GM21423 (cell line): ENCODE results near the gene TUBB4B.
"Not testable (repeated sequence)": the region's sequence is repeated elsewhere in the genome, so short reads cannot be mapped to it uniquely, and the experiment has no call there.

Source experiments
- ATAC-seq: cut with Tn5 transposase; IDR thresholded peaks from one replicate; pipeline ENCODE4 v1.9.1; 2021; ENCODE audit warnings: mild to moderate bottlenecking, moderate library complexity; ENCODE audit not compliant: unreplicated experiment

The TUBB4B gene

DNA sequence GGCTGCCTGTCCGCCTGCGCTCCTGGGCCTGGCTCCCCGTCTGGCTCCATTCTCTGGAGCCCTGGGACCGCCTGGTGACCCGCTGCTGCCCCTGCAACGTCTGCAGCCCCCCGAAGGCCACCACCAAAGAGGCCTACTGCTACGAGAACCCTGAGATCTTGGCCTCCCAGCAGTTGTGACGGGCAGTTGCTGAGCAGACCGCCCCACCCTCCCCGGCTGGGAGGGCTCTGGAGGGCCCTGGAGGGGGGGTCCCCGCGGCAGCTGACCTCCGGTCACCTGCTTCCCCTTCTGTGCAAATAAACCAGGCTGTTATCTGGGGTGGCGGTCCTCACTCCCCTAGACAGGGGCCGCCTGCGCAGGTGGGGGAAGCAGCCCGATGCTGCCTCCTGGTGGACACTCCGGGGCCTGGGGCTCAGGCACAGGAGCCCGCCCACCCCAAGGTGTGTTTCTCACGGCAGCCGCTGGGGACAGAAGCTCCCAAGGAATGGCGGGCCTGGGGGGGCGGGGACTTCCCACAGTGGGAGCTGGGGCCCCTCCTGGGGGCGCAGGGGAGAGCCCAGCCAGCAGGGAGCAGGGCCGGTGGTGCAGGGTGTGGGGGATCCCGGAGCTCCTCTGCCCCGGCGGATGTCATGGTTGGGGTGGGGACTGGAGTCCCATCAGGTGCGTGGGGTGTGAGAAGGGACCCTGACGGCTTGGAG is 4.7 kb upstream of the TUBB4B start:
- ATAC-seq: peak; percentile 19

DNA sequence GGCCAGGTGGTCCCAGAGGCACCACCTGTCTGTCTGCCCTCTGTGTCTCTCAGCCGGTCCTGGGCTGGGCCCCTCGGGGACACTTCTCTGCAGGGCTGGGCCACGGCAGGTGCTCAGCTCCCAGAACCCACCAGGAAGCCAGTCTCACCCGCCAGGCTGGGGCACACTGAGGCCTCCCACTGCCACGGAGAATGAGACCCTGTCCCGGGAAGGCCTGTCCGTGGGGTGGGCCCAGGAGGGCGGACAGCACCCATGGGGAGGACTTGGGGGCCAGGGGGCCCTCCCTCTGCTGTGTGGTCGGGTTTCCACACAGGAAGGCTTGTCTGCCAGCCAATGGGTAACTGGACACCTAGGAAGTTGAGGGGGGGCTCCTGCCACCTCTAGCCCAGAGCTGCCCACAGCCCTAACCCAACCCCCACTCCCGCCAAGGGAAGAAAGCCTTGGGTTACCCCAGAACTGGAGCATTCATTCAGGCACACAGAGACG is 4.1 kb upstream of the TUBB4B start:
- no peak for ATAC-seq

DNA sequence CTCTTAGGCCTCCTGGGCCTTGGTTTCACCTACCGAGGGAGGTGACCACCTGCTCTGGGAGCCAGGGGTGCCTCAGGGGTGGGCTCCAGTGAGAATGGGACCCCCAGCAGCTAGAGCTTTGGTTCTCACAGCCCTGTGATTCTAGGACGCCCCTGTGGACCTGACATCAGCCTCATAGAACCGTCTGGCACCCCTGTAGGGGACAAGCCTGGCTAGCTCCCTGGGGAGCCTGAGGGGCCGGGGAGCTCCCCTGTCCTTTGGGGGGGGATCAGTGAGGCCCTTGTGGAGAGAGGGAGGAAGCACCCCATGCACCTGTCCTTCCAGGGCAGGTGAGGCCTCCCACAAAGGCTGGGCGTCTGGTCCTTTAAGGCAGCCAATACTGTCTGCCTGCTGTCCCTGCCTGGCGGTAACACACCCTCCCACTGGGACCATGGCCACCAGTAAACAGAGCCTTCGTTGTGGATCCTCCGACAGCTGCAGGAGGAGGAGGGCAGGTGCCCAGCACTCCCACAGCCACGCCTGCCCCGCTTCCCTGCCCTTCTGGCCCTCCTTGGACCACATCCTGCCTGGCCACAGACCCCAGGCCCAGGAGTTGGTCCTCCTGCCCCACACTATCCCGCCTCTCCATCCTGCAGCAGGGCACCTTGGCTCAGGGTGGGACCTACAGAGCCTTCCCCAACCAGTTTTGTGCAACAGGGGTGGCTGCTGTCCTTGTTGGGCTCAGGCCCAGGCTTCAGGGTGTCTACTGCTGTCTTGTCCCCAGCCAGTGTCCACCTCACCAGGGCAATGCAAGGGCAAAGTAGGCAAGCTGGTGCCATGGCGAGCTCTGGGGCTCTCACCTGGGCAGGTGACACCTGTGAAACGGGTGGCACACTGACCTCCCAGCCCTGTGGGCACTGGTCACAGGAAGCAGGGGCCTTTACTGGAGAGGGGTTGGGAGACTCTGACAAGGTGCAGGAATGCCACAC is 3.0 kb upstream of the TUBB4B start:
- no peak for ATAC-seq

DNA sequence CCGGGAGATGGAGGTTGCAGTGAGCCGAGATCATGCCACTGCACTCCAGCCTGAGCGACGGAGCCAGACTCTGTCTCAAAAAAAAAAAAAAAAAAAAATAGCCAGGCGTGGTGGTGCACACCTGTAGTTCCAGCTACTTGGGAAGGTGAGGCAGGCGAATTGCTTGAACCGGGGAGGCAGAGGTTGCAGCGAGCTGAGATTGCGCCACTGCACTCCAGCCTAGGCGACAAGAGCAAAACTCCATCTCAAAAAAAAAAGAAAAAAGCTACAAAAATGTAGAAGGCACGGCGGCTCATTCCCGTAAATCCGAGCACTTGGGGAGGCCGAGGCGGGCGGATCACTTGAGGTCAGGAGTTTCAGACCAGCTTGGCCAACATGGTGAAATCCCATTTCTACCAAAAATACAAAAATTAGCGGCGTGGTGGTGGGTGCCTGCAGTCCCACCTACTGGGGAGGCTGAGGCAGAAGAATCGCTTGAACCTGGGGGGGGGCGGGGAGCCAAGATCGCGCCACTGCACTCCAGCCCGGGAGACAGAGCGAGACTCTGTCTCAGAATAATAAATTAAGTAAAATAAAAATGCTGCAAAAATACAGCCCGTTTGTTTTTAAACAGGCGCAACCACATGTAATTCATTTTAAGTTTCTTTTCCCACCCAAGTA is 1.4 kb upstream of the TUBB4B start:
- ATAC-seq: not testable (repeated sequence)

GRCh38 chr9:137240318-137240840 is 708 bp upstream of the TUBB4B start:
- ATAC-seq: peak; percentile 18

- ATAC-seq: peak; percentile 4
These were observed 592 bp downstream of the TUBB4B start for GRCh38 chr9:137241490-137242268.

DNA sequence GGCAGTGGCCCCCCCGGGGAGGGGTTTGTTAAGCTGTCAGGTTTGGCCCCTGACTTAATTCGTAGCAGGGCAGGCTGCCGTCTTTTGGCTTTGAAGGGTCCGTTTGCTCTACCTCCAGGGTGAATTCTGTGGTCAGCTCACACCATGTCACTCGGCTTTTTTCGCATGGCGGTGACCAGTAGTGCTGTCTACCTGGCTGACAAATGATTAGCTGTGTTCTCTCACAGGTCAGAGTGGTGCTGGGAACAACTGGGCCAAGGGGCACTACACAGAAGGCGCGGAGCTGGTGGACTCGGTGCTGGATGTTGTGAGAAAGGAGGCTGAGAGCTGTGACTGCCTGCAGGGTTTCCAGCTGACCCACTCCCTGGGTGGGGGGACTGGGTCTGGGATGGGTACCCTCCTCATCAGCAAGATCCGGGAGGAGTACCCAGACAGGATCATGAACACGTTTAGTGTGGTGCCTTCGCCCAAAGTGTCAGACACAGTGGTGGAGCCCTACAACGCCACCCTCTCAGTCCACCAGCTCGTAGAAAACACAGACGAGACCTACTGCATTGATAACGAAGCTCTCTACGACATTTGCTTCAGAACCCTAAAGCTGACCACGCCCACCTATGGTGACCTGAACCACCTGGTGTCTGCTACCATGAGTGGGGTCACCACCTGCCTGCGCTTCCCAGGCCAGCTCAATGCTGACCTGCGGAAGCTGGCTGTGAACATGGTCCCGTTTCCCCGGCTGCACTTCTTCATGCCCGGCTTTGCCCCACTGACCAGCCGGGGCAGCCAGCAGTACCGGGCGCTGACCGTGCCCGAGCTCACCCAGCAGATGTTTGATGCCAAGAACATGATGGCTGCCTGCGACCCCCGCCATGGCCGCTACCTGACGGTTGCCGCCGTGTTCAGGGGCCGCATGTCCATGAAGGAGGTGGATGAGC is 1.4 kb downstream of the TUBB4B start:
- ATAC-seq: no peak

DNA sequence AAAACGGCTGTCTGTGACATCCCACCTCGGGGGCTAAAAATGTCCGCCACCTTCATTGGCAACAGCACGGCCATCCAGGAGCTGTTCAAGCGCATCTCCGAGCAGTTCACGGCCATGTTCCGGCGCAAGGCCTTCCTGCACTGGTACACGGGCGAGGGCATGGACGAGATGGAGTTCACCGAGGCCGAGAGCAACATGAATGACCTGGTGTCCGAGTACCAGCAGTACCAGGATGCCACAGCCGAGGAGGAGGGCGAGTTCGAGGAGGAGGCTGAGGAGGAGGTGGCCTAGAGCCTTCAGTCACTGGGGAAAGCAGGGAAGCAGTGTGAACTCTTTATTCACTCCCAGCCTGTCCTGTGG is 2.2 kb downstream of the TUBB4B start:
- not testable (repeated sequence) for ATAC-seq

DNA sequence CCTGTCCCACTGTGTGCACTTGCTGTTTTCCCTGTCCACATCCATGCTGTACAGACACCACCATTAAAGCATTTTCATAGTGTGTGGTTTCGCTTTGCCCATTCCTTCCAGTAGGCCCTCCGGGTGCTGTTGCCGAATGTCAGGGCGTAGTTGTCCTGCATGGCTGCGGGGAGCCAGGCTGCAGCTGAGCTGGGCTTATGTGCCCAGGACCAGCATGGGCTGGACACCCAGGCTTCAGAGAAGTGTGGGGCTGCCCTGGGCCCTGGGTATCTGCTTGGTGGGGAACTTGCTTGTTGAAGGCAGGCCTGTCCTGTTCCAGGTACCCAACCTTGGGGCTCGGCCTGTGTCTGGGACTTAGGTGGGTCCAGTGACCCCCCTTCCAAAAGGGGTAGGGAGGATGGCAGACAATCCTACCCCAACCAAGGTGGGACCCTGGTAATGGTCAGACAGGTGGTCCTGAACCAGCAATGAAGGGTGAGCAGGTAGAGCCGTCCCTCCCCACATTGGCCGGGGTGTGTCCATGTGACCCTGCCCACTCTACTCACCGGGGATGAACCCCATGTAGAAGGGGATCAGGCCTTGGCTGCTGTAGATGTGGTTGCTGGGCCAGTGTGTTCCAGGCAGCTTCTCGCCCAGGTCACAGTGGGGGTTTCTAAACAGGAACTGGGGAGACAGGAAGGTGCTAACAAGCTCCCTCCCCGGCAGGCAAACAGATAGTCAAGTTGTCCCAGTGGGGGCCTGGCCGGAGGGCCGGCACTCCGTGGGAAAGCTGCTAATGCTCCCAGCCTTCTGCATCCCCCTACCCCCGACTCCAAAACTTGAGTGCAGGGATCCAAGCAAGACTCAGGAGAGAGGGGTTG is 2.8 kb downstream of the TUBB4B start:
- no peak for ATAC-seq

GRCh38 chr9:137244486-137245449 is 3.7 kb downstream of the TUBB4B start:
- ATAC-seq: no peak

DNA sequence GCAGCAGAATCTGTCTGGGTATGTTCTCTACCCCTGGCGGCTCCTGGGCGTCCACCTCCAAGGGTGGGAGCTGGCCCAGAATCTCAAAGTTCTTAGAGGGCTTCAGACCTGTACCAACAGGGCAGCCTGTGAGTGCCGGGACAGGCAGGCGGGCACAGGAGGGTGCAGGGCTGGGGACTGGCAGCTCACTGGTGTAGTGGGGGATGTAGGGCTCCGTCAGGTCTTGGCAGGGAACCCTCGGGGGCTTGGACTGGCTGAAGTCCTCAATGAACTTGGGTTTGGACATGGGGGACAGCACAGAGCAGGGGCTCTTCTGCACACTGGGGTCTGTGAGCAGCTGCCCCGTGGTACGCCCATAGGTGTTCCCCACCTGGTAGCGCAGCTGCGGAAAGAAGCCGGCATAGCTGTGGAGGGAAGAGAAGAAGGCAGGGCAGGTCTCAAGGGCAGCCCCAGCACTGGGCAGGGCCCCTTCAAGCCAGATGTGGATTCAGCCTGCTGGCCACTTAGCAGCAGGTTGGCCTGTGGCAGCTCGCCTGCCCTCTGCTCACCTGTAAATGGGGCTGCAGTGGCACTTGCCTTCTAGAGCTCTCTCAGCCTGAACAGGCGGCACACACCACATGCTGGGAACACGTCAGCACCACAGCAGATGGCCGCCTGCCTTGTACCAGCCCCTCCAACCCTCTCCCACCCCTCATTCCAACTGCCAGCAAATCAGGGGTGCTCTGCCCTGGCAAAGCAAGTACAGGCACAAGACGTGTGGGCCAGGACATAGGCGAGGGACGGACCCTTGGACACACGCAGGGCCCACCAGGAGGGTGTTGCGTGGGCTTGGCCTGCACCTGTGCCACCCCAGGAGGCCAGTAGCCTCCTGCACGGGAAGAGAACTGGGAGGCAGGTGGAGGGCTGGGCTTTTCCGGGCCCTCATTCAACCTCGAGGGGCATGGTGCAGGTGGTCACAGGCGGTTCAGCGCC is 4.6 kb downstream of the TUBB4B start:
- no peak for ATAC-seq

DNA sequence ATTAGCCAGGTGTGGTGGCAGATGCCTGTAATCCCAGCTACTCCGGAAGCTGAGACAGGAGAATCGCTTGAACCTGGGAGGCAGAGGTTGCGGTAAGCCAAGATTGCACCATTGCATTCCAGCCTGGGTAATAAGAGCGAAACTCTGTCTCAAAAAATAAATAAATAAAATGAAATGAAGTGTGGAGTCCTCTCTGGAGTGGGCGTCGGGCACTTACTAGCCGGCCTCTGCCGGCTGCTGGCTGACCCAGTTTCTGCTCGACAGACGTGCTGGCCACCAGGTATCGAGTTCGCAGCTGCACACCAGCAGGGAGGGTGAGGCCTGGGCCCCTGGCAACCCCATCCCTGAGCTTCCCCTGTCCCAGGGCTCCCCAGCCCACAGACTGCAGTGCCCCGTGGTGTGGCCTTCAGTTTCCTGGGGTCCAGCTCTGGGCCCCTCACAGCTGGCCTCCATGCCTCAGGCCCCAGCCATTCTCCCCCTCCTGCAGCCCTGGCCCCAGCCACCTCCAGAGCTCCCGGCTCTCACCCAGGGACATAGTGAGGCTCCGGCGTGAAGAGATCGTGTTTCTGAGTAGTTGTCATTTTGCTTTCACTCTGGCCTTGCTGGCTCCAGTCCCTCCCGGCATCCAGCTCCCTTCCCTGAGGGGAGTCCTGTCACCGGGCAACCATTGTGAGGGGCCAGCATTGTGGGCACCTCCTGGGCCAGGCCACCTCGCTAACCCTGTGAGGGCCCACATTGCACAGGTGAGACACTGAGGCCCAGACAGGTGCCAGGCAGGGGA is 6.2 kb downstream of the TUBB4B start:
- no peak for ATAC-seq

DNA sequence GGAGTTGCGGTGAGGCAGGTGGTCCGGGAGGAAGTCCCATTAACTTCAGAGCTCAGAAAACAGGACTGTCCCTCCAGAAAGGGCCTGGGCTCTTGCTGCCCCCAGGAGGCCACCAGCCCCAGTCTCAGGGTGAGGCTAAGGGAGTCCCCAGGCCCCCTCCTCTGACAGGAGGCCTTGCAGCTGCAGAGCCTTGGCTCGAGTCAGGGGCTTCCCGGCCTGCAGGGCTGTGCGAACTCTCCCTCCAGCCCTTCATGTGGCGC is 6.8 kb downstream of the TUBB4B start:
- no peak for ATAC-seq

DNA sequence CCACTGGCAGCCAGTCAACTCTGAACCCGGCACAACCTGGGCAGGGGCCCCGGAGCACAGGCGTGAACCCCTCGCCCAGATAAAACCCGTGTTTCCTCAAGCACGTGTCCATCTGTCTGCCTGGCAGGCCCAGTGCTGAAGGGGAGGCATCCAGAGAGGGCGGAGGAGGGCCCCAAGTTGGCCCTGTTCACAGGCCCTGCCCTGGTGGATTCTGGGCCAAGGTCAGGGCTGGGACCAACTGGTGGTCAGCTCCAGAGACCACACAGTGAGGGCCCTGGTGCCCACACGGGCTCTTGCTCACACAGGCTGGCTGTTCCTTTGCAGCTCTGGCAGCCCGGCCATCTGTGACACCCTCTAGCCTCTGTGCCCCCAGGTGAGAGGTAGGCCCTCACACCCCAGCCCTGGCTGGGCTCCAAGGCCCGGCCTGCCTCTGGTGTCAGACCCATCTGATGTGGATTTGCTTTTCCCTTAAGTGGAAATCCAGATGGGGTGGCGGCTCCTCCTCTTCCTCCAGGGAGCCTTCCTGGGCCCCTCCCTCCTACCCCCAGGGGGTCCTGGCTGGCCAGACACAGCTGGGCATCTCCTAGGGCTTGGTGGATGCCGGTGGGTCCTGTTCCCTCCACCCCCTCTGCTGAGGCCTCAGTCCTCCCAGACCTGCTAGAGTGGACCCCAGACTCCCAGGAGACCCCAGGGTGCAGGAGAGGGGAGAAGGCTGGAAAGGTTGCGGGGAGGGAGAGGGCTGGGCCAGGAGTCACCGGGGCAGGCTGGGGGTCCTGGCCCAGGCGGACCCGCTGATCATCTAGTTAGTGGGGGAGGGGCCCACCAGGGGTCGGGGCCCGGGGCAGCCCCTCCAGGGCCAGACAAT is 9.5 kb downstream of the TUBB4B start:
- no peak for ATAC-seq

DNA sequence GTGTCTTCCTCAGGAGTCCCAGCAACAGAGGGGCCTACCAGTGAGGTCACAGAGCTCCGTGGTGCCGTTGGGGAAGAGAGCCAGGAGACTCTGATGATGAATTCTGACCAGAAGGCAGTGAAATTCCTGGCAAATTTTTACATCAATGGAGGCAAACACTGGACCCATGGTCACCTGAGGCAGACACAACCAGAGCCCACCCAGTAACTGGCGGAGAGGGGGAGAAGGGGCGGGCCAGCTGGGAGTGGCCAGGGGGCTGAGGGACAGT is 10.0 kb downstream of the TUBB4B start, which contains the start of gene STPG3:
TSS of gene STPG3 (plus strand) at position 93 of the 268 bp plus-strand sequence. CDS start at position 94, 1 bp downstream.
- no peak for ATAC-seq
